GM12878 (cell line): Measurements from ENCODE around the gene BARD1.

ENCODE experiments used
- CTCF ChIP-seq, 3 experiments: IDR thresholded peaks in 2 of 3; conservative IDR thresholded peaks in 1 of 3; 2 replicates each; pipeline ENCODE4 v1.5.1; 2011; ENCODE audit warnings: low read depth in 3 of 3, low read length in 3 of 3, mild to moderate bottlenecking in 3 of 3, control low read depth in 2 of 3, moderate library complexity in 2 of 3, inconsistent platforms in 1 of 3, mixed read lengths in 1 of 3; ENCODE audit not compliant: control insufficient read depth in 2 of 3, insufficient read depth in 1 of 3; ENCODE audit errors: extremely low read depth in 1 of 3
- EZH2 ChIP-seq: IDR thresholded peaks from 2 replicates; pipeline ENCODE4 v1.6.1; 2012; ENCODE audit warnings: low read depth, mild to moderate bottlenecking, control low read depth, inconsistent platforms, low read length, borderline replicate concordance; ENCODE audit not compliant: control insufficient read depth
- JUND ChIP-seq: IDR thresholded peaks from 2 replicates; pipeline ENCODE4 v1.6.1; 2012; ENCODE audit warnings: low read depth, mild to moderate bottlenecking, low read length, improper control_type of control experiment, moderate library complexity
- MLLT1 ChIP-seq: fragments of 450-650 bp; IDR thresholded peaks from 2 replicates; pipeline ENCODE4 v1.6.1; 2016; ENCODE audit warnings: mild to moderate bottlenecking
- MYB ChIP-seq: fragments of 150-350 bp; IDR thresholded peaks from 2 replicates; pipeline ENCODE4 v1.6.1; 2014; ENCODE audit warnings: mild to moderate bottlenecking, low read depth, low read length, borderline replicate concordance
- SIN3A ChIP-seq: IDR thresholded peaks from 2 replicates; pipeline ENCODE4 v1.6.1; 2012; ENCODE audit warnings: low read depth, low read length, improper control_type of control experiment
- SIX5 ChIP-seq: IDR thresholded peaks from 2 replicates; pipeline ENCODE4 v1.6.1; 2011; ENCODE audit warnings: mild to moderate bottlenecking, low read depth, low read length, moderate library complexity; ENCODE audit not compliant: severe bottlenecking
- SMC3 ChIP-seq: IDR thresholded peaks from 2 replicates; pipeline ENCODE4 v1.6.1; 2011; ENCODE audit warnings: low read length, improper control_type of control experiment, borderline replicate concordance
- SP1 ChIP-seq: IDR thresholded peaks from one replicate; pipeline ENCODE4 v1.6.1; 2011; ENCODE audit warnings: low read depth, low read length
- SPI1 ChIP-seq: IDR thresholded peaks from 2 replicates; pipeline ENCODE4 v1.6.1; 2011; ENCODE audit warnings: low read depth, mild to moderate bottlenecking, low read length, moderate library complexity, borderline replicate concordance; ENCODE audit not compliant: insufficient read depth
- SRF ChIP-seq, 2 experiments: IDR thresholded peaks; 2 replicates each; pipeline ENCODE4 v1.6.1; 2011; ENCODE audit warnings: low read depth in 2 of 2, low read length in 2 of 2, mild to moderate bottlenecking in 1 of 2, moderate library complexity in 1 of 2
- ZBTB11 ChIP-seq: fragments of 450-650 bp; formaldehyde crosslinking; IDR thresholded peaks from 2 replicates; pipeline ENCODE4 v1.5.0; 2022; ENCODE audit warnings: mild to moderate bottlenecking, missing genetic modification characterization
- TF ChIP-seq, protein P1 (sequence below): IDR thresholded peaks from 2 replicates; pipeline ENCODE4 v1.6.1; 2011; ENCODE audit warnings: mild to moderate bottlenecking, low read depth, low read length, moderate library complexity; ENCODE audit not compliant: insufficient replicate concordance
- TF ChIP-seq, protein P2 (sequence below): fragments of 450-650 bp; formaldehyde crosslinking; IDR thresholded peaks from 2 replicates; pipeline ENCODE4 v1.4.0; 2020; ENCODE audit warnings: mild to moderate bottlenecking, moderate library complexity

GRCh38 chr2:214837466-214837865 is 28.0 kb upstream of the BARD1 start:
- TF ChIP-seq SIN3A, result no peak
- TF ChIP-seq, protein P1, sequence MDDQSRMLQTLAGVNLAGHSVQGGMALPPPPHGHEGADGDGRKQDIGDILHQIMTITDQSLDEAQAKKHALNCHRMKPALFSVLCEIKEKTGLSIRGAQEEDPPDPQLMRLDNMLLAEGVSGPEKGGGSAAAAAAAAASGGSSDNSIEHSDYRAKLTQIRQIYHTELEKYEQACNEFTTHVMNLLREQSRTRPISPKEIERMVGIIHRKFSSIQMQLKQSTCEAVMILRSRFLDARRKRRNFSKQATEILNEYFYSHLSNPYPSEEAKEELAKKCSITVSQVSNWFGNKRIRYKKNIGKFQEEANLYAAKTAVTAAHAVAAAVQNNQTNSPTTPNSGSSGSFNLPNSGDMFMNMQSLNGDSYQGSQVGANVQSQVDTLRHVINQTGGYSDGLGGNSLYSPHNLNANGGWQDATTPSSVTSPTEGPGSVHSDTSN, result no peak
- no peak for TF ChIP-seq CTCF (IDR thresholded peaks at IDR 0.05 in 2 of 3, conservative IDR thresholded peaks at IDR 0.05 in 1 of 3; ENCODE audit: control insufficient read depth in 2 of 3, extremely low read depth in 1 of 3, insufficient read depth in 1 of 3, low read depth in 3 of 3, low read length in 3 of 3)
- no peak for TF ChIP-seq JUND
- no peak for TF ChIP-seq MLLT1
- no peak for TF ChIP-seq SP1
- no peak for TF ChIP-seq SIX5
- TF ChIP-seq SPI1, result no peak
- TF ChIP-seq, protein P2, sequence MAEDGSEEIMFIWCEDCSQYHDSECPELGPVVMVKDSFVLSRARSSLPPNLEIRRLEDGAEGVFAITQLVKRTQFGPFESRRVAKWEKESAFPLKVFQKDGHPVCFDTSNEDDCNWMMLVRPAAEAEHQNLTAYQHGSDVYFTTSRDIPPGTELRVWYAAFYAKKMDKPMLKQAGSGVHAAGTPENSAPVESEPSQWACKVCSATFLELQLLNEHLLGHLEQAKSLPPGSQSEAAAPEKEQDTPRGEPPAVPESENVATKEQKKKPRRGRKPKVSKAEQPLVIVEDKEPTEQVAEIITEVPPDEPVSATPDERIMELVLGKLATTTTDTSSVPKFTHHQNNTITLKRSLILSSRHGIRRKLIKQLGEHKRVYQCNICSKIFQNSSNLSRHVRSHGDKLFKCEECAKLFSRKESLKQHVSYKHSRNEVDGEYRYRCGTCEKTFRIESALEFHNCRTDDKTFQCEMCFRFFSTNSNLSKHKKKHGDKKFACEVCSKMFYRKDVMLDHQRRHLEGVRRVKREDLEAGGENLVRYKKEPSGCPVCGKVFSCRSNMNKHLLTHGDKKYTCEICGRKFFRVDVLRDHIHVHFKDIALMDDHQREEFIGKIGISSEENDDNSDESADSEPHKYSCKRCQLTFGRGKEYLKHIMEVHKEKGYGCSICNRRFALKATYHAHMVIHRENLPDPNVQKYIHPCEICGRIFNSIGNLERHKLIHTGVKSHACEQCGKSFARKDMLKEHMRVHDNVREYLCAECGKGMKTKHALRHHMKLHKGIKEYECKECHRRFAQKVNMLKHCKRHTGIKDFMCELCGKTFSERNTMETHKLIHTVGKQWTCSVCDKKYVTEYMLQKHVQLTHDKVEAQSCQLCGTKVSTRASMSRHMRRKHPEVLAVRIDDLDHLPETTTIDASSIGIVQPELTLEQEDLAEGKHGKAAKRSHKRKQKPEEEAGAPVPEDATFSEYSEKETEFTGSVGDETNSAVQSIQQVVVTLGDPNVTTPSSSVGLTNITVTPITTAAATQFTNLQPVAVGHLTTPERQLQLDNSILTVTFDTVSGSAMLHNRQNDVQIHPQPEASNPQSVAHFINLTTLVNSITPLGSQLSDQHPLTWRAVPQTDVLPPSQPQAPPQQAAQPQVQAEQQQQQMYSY (CRISPR knock-in tag), result no peak
- TF ChIP-seq EZH2, result no peak
- no peak for TF ChIP-seq SRF (IDR thresholded peaks at IDR 0.05; ENCODE audit: low read depth in 2 of 2, low read length in 2 of 2)
- TF ChIP-seq MYB, result no peak
- TF ChIP-seq SMC3, result no peak
- TF ChIP-seq ZBTB11 (CRISPR knock-in tag), result no peak
